Endothelial cell of hepatic sinusoid (primary cell): ENCODE results near the gene MIA.

Experiments used
- in situ Hi-C: cut with HindIII; loops from 2 replicates; pipeline ENCODE4 v1.10.0; 2017; ENCODE audit warnings: low sequenced_read_pairs

The MIA gene

GRCh38 chr19:40774916-40775631 lies at the start of gene MIA:
Gene MIA (plus strand): TSS chr19:40775521. CDS start chr19:40775543, 22 bp downstream.
- in situ Hi-C loops: loop anchor here (5.0 kb wide), 1 partner anchor 43 kb away; no protein-coding TSS in a partner anchor

DNA sequence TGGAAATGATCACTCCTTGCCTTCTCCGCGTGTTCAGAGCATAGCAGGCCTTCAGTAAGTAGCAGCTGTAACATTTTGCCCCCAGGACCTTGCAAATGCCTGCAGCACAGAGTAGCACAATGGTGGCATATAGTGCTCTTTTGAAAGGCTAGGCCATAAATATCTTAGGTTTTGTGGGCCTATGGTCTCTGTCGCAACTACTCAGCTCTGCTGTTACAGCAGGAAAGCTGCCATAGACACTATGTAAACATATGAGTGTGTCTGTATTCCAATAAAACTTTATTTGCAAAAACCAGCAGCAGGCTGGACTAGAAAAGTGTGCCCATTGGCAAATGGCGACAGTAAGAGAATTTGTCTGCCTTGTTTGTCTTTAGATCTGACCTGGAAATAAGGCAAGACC lies 49.0 kb upstream of the MIA start:
- in situ Hi-C loops: no loop called here

DNA sequence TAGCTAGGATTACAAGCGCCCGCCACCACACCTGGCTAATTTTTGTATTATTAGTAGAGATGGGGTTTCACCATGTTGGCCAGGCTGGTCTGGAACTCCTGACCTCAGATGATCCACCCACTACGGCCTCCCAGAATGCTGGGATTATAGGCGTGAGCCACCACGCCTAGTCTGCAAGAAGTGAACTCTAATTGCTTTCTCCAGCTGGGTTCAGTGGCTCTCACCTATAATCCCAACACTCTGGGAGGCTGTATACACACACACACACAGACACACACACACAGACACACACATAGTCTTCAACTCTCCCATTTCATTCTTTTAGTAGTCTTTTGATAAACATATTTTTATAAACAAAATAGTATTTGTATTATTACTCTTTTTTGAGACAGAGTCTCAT lies 45.3 kb upstream of the MIA start:
- in situ Hi-C loops: loop anchor here (5.0 kb wide), 1 partner anchor 47 kb away; the partner anchor contains the start of genes MIA and RAB4B

DNA sequence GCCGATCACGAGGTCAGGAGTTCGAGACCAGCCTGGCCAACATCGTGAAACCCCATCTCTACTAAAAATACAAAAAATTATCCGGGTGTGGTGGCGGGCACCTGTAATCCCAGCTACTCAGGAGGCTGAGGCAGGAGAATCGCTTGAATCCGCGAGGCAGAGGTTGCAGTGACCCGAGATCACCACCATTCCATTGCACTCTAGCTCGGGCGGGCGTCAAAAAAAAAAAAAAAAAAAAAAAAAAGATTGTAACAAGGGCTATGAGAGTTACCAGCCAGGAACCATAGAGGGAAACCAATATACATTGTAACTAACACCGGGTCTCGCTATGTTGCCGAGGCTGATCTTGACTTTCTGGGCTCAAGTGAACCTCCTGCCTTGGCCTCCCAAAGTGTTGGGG lies 43.0 kb upstream of the MIA start:
- in situ Hi-C loops: loop anchor here (5.0 kb wide), 1 partner anchor 45 kb away; the partner anchor contains the start of genes MIA and RAB4B

- in situ Hi-C loops: loop anchor here (5.0 kb wide), 1 partner anchor 44 kb away; the partner anchor contains the start of genes MIA and RAB4B
Measured at GRCh38 chr19:40733149-40733548, 42.2 kb upstream of the MIA start.

DNA sequence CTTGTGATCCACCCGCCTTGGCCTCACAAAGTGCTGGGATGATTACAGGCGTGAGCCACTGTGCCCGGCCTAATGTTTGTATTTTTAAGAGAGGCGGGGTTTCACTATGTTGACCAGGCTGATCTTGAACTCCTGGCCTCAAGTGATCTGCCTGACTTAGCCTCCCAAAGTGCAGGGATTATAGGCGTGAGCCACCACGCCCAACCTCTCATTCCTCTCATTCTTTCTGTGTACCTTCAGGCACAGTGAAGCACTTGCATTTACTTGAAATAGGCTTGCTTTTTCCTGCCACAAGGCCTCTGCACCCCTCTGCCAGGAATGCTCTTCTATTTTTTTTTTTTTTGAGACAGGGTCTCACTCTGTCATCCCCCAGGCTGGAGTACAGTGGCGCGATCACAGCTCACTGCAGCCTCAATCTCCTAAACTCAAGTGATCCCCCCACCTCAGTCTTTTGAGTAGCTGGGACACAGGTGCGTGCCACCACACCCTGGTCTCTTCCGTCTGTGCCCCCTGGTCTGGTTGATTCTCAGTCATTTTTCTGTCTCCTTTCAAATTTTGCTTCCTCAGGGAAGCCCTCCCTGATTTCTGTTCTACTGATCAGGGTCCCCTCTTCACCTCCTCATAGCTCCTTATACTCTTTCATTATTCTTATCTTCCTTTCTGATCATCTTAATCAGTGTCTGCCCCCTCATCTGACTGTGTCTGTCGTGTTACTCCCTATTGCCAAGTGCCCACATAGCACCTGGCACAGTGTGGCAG lies 40.1 kb upstream of the MIA start:
- in situ Hi-C loops: no loop called here

GRCh38 chr19:40736661-40737060 lies 38.7 kb upstream of the MIA start:
- in situ Hi-C loops: no loop called here

- in situ Hi-C loops: no loop called here
Measured at GRCh38 chr19:40737102-40737644, 38.1 kb upstream of the MIA start.

- in situ Hi-C loops: no loop called here
Measured at GRCh38 chr19:40739030-40739839, 36.1 kb upstream of the MIA start.

DNA sequence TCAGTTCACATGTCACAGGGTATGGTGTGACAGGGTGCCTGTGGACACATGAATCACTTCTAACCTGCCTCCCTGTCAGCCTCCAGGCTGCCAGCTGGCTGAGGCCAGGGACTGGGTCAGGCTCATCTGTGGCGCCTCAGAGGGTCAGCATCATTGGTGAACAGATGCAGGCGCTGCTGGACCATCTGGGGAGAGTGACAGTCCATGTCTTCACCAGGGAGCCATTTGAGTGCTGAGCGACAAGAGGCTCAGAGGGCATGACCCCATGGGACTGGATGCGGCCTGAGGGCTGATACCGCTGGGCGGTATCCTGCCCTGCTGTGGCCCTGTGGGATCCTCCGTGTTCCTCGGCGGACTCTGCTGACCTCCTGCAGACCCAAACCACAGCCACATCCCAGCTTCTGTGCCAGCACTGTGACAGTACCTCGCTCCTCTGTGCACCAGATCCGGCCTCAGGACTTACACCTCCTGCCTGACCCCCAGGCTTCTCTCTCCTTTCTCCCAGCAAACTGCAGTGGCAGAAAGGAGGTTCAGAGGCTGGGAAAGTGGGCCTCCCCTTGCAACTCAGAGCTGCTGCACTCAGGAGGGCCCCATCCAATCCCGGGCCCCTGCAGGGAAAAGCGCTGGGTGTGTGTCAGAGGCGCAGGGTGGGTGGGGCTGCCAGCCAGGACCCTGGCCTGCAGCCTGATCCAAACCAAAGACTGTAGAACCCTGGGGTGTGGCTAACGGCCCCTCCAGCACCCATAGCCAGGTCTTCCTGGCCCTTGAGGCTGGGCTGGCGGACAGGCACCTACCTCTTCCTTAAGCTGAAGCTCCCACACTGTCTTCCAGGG lies 35.2 kb upstream of the MIA start:
- in situ Hi-C loops: no loop called here

DNA sequence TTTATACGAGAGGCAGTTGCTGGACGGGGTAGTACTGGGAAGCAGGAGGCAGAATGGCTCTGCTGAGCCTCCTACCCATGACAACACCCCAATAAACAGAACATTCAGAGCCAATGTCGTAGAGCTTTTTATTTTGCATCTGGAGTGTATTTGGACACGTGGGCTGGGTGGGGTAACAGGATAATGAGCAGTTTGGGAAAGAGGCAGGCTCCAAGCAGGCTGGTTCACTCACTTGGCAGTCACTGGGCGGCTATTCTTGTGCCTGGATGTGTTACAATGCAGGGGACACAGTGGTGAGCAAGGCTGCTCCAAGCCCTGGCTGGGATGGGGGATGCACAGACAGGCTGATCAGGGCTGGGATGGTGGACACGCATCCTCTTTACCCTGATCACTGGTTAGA lies 34.6 kb upstream of the MIA start:
- in situ Hi-C loops: no loop called here

GRCh38 chr19:40741527-40742390 lies 33.6 kb upstream of the MIA start:
- in situ Hi-C loops: no loop called here

- in situ Hi-C loops: no loop called here
Measured at GRCh38 chr19:40742477-40742876, 32.8 kb upstream of the MIA start.

- in situ Hi-C loops: no loop called here
Measured at GRCh38 chr19:40742886-40743285, 32.4 kb upstream of the MIA start.

GRCh38 chr19:40743926-40744325 lies 31.4 kb upstream of the MIA start:
- in situ Hi-C loops: no loop called here

DNA sequence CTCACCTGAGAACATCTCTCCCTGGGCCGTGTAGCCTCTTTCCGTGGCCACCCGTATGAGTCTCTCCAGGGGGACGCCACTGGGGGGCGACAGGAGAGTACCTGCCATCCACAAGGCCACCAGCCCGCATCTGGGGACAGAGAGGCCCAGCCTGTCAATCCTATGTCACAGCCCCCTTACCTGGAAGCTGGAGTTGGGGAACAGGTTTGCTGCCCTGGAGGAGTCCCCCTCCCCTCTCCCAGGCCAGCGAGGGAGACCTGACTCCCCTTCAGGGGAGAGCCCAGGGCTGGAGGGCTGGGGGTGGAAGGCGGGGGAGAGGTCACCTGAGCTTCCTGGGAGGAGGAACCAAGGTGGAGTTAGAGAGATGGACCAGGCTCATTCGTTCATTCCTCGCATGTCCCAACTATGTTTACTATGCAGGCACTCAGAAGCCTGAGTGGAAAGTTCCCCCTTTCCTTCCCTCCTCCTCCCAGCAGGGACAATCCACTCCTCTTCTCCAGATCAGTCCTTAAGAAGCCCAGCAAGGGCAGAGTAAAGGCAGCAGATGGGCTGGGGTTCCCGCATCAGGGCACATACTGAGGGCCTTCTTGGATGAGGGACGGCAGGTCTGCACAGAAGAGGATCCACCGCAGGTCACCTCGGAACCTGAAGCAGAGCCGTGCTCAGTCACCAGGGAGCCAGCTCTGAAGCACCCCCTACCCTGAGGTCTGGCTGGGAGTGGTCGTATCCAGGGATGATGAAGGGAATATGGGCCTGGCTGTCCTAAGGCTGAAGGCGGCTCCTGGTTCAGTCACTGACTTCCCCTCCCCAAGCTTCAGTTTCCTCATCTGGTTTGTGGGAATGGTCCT lies 30.5 kb upstream of the MIA start:
- in situ Hi-C loops: loop anchor here (5.0 kb wide), 1 partner anchor 63 kb away; no protein-coding TSS in a partner anchor

- in situ Hi-C loops: loop anchor here (5.0 kb wide), 1 partner anchor 62 kb away; no protein-coding TSS in a partner anchor
Measured at GRCh38 chr19:40745402-40745780, 29.9 kb upstream of the MIA start.

GRCh38 chr19:40747536-40747935 lies 27.8 kb upstream of the MIA start:
- in situ Hi-C loops: loop anchor here (5.0 kb wide), 1 partner anchor 60 kb away; no protein-coding TSS in a partner anchor
